Occipital lobe (tissue), 2 donors: ENCODE results near the gene TFEB. TPM values are rescaled to one million over a fixed set of nuclear protein-coding genes. Genes with fewer than 3 reads are reported as not detected.
A peak's percentile ranks its signal among the peaks of the same experiment; 100 is the strongest.

Experiments
- DNase-seq: peaks from one replicate; lab custom pipeline; 2025; lab: John Stamatoyannopoulos, UW
- total RNA-seq: library from RNA; depleted of rRNA; stranded (reverse); fragments of >200 nt; gene quantifications from one replicate; pipeline ENCODE4 v1.2.3, GENCODE V29; 2014

Gene TFEB
- total RNA-seq, result 3.4 TPM

GRCh38 chr6:41735427-41736185, at the start of gene TFEB:
Gene TFEB, minus strand, starts transcription at chr6:41735608. Its CDS starts 44,395 bp downstream, at chr6:41691213.
- peak; percentile 92 for DNase-seq

- DNase-seq, result no peak
Observed at GRCh38 chr6:41784581-41785171, 49.3 kb upstream of the TFEB start.

GRCh38 chr6:41783106-41783780, 47.8 kb upstream of the TFEB start:
- no peak for DNase-seq

GRCh38 chr6:41781366-41781730, 45.9 kb upstream of the TFEB start:
- no peak for DNase-seq

GRCh38 chr6:41780551-41781365, 45.4 kb upstream of the TFEB start, which contains the start of gene PRICKLE4:
Gene PRICKLE4, plus strand, starts transcription at chr6:41780782. Its CDS starts 2,692 bp downstream, at chr6:41783474.
- DNase-seq, result no peak

- DNase-seq, result peak; percentile 99
Observed at GRCh38 chr6:41779788-41780550, 44.6 kb upstream of the TFEB start, which contains the start of gene FRS3. Gene FRS3, minus strand, starts transcription at chr6:41779900. Its CDS starts 2,913 bp downstream, at chr6:41776987.

GRCh38 chr6:41779336-41779735, 43.9 kb upstream of the TFEB start:
- no peak for DNase-seq

GRCh38 chr6:41778895-41779294, 43.5 kb upstream of the TFEB start:
- DNase-seq, result no peak

GRCh38 chr6:41777551-41778285, 42.3 kb upstream of the TFEB start:
- DNase-seq, result no peak

- DNase-seq, result no peak
Observed at GRCh38 chr6:41775293-41775882, 40.0 kb upstream of the TFEB start.

- DNase-seq, result no peak
Observed at GRCh38 chr6:41774841-41775240, 39.4 kb upstream of the TFEB start.

- no peak for DNase-seq
Observed at GRCh38 chr6:41771058-41771983, 35.9 kb upstream of the TFEB start.

GRCh38 chr6:41770381-41771057, 35.1 kb upstream of the TFEB start:
- DNase-seq, result no peak

- no peak for DNase-seq
Observed at GRCh38 chr6:41769376-41769775, 34.0 kb upstream of the TFEB start.

GRCh38 chr6:41768545-41769308, 33.3 kb upstream of the TFEB start:
- no peak for DNase-seq

- DNase-seq, result no peak
Observed at GRCh38 chr6:41767112-41767833, 31.9 kb upstream of the TFEB start.
